ENCODE results near the gene PCARE.

Gene PCARE

DNA sequence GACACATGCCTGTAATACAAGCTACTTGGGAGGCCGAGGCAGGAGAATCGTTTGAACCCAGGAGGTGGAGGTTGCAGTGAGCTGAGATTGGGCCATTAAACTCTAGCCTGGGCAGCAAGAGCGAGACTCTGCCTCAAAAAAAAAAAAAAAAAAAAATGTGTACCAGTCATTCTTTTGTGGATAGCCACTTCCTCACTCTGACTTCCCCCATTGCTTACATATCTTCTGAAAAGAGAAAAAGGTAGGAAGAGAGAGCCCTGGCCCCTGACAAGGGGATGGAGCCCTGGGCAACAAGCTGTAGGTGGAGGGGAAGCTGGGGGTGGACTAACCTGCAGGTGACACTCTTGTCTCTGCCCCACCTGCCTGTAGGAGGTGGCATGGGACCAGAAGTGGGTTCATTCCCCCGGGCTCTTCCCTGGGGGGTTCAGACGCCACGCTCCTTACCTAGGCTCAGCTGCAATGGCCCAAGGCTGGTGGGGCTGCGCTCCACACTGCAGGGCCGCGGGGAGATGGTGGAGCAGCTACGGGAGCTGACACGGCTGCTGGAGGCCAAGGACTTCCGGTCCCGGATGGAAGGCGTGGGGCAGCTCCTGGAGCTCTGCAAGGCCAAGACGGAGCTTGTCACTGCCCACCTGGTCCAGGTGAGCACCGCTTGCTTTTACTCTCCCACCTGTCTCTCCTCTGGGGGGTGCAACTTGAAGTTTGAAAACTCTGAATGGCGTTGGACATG is 39.1 kb downstream of the PCARE start:
- DNase-seq (ENCODE audit: low read depth) = no peak

DNA sequence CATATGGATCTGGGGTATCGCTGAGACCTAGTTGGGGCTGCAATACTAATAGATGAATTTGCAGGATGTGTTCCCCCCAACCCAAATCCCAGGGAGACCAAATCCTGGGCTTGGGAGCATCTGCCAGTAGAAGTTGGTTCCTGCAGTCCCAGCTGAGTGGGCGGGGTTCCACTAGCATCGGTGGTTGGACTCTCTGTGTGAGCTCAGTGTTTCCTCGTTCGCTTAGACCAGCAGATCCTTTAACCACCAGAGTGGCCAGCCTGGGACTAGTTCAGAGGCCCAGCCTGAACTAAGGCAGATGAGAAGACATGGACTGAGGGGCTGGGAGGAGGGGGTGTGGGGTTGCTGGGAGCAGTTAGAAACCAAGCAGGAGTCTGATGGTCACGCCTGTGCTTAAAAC is 40.7 kb downstream of the PCARE start:
- DNase-seq (ENCODE audit: low read depth) = no peak

DNA sequence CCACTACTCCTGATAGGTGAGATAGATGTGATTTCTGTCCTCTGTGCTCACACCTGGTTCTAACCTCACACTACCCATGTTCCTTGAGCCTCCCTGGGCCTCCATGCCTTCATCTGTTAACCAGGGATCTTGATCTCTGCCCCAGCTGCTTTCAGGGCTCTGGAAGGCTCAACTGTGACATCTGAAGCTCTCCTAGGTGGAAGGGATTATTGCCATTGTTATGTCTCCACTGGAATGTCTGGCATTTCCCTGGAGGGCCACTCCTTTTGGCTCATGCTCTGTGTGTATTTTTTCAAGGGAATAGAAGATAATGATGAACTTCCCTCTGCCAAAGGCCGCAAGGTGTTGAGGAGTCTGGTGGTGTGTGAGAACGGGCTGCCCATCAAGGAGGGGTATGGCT is 41.2 kb downstream of the PCARE start:
- DNase-seq (ENCODE audit: low read depth) = no peak

DNA sequence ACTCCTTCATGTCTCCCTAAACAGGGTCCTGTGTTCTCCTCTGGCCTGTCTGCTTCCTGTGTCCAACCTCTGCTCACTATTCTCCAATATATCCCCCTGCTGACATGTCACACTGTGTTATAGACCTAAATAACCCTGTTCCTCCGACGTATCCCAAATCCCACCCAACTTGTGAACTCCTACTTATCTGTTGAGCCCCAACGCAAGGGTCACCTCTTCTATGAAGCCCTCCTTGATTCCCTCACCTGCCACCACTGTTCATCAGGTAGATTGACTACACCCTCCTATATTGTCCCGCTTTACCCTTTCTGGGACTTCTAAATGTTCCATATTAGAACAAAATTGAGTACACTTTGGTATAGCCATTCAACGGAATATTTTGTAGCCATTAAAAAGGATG is 42.1 kb downstream of the PCARE start:
- no peak for DNase-seq (ENCODE audit: low read depth)

DNA sequence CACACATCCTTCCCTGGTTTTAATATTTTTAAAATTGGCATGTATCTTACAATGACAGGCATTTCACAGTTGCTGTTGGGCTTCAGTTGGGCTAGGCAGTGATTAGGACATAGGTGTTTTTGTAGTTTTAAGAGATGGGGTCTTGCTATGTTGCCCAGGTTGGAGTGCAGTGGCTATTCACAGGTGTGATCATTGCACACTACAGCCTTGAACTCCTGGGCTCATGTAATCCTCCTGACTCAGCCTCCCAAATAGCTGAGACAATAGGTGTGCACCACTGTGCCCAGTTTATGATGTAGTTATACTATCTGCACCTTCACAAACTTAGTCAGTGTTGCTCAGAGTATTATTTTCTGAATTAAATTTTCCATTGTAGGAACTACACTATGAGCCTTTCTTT is 43.3 kb downstream of the PCARE start:
- no peak for DNase-seq (ENCODE audit: low read depth)

DNA sequence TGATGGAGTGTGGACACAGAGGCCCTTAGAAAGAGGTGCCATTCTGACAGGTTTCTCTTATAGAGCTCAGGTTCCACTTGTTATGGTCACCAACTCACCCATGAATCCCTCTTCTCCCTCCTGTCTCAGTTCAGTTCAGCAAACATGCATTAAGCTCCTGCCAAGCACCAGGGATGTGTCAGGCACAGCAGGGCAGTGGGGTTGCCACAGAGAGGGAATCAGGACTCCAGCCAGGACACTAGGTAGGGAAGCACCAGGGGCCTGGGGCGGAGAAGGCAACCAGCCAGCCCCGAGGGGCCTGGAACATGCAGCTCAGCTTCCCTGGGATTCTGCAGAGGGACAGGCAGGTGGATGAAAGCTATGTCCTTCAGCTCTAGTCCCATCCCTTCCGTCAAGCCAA is 48.6 kb downstream of the PCARE start:
- DNase-seq (ENCODE audit: low read depth) = no peak

DNA sequence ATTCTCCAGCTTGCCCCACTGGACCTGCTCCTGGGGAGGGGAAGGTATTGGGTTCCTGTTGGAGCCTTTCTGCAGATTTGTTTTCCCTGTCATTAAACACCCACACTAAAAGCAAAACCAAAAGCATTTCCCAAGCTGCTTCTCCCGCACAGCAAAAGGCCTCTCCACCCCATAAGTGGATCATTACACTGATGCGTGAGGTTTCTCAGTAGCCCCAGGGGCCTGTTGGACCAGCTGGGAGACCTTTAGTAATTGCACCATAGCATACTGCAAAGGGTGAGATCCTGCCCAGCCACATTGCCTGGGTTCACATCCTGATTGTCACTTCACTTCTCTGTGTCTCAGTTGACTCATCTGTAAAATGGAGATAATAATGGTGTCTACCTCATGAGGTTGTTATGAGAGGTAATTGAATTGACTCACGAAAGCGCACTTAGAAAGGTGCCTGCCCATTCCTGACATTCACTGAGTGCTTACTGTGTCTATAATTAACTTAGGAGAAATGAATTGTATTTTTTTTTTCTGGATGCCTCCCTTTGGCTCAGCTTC is 49.4 kb downstream of the PCARE start:
- DNase-seq (ENCODE audit: low read depth) = no peak

DNA sequence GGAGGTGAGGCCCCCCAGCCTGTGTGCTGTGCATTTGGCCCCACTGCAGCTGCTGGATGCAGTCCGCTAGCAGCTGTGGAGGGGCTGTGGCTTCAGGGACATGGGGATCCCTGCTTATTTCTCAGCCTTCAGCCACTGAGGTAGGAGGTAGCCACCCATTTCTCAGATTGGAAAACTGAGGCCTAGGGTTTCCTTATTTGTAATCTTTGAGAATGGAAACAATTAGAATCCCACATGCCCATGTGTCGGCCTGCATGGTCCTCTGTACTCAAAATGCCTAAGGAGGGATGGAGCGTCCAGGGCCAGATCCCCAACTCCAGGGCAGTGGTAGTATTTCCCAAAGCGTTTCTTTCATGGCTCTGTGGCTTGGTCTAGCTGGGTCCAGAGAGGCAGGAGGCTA is 51.1 kb downstream of the PCARE start:
- no peak for DNase-seq (ENCODE audit: low read depth)

DNA sequence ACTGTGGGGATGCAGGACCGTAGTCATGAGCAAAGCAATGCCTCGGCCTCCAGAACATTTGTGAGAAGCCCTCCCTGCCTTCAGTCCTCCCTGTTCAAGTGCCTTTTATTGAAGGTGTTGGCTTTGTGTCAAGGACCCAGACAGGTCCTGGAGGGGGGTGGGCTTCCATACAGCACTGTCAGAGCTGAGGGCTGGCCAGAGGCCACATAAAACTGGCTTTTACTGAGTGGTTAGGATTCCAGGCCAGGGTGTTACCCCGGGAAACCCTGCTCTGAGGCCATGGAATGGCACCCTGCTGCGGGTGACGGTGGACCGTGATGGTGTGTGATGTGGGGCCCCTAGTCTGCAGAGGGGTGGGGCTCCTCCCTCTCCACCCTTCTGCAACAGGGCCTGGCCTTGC is 51.6 kb downstream of the PCARE start:
- no peak for DNase-seq (ENCODE audit: low read depth)

DNA sequence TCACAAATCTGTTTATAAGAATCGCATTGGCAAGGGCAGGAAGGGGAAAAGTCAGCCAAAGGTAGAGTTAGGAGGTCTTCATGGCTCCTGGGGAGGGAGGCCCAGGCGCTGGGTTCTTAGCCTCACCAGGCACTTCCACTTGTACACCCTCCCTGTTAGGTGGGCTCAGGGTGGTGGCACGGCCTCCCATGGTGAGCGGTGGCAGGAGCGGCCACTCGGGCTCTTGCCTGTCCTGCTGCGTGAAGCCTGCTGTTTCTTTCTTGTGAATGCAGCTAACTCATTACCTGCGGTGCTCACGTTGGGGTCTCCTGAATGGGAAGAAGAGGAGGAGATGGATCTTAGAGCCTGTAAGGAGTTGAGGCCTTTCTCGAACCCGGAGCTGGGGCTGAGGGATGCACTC is 52.4 kb downstream of the PCARE start:
- no peak for DNase-seq (ENCODE audit: low read depth)

DNA sequence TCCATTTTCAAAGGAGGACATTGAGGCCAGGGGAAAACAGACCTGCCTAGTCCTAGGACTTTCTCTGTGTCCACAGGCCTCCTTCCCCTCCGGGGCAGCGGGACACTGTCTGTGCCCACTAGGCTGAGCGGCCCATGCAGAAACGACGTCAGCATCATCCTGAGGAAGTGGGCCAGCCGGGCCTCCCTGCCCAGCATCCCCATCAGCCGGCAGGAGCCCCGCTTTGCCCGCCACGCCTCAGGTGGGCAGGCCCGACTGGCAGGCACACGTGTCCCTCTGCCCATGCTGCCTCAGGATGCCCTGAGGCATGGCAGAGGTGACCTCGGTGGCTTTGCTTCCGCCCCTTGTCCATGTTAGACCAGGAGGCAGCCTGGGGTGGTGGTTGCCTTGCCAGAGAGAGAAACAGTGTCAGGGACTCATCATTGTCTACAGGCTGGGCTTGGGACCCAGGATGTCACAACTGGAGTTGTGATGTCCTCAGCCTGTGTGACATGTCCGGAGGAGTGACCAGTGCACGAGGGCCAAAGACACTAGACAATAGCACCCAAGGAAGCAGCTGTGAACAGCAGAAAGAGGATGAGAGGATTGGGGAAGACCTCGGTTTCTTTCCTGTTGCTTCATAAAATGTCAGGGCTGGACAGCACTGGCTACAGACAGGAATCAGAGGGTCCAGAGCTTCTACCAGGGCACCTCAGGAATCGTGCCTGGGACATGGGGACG is 56.4 kb downstream of the PCARE start:
- no peak for DNase-seq (ENCODE audit: low read depth)

DNA sequence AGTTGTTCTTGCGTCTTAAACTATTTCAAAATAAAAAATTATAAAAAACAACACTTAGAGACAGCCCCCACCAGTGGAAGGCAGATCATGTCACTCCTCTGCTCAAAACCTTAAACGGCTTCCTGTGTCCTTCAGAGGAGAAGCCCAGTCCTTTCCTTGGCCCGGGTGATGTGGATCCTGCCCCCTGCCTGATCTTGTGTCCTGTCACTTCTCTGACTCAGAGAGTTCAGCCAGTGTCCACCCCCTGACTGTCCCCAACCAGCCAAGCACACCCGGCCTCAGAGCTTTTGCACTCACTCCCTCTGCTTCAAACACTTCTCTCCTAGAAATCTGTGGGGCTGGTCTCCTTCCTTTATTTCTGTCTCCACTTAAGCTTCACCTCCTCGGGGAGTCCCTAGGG is 57.8 kb downstream of the PCARE start:
- no peak for DNase-seq (ENCODE audit: low read depth)

DNA sequence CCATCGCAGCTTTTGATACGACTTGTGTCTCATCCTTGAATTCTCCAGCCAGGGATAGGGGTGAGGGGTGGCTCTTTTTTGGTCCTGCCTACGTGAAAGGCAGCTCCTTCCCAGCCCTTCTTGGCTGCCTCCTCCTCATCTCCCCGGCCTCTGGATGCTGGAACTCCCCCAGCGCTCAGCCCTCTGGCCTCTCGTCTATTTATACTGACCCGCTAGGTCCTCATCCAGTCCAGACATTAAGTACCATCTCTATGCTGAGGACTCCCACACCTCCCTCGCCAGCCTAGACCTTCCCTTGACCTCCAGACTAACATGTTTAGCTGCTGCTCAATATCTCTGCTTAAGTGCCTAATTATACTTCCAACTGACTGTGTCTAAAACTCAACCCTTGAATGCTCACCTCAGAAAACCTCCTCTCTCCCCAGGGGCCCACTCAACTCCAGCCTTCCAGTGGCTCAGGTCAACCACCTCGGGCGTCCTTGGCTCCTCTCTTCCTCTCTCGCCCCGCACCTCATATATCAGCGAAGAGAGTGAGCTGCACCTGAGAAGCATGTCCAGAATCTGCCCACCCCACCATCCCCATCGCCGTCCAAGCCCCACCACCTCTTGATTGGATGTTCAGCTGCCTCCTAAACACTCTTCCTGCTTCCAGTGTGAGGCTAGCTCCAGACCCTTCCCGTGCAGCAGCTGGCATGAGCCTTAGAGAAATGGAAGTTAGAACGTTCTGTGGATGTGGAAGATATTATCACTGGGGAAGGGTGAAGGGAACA is 58.4 kb downstream of the PCARE start:
- DNase-seq (ENCODE audit: low read depth) = no peak

DNA sequence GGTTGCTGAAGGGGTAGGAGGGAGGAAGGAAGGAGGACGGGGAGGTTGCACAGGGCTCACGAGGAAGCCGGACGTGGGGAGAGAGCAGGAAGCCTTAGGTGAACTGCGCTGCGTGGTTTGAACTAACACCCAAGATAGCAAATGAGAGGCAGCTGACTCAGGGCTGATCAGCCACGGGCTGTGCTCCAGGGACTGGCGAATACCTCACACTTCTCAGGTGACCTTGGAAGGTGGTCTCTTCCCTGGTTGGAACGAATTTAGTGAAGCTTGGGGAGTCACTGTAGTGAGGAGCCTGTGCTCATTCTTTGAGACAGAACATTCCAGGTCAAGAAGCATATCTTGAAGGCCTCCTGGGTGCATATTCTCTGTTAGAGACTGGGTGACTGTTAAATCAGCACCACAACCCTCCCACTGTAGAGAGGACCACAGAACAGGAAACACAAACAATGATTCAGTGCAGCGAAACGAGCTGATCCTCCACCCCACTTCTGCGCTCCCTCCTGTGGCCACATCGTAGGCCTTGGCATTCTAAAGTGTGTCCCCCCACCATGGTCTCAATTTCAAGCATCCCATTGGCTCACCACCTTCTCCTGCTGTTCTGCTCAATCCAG is 59.4 kb downstream of the PCARE start:
- DNase-seq (ENCODE audit: low read depth) = peak; percentile 23

DNA sequence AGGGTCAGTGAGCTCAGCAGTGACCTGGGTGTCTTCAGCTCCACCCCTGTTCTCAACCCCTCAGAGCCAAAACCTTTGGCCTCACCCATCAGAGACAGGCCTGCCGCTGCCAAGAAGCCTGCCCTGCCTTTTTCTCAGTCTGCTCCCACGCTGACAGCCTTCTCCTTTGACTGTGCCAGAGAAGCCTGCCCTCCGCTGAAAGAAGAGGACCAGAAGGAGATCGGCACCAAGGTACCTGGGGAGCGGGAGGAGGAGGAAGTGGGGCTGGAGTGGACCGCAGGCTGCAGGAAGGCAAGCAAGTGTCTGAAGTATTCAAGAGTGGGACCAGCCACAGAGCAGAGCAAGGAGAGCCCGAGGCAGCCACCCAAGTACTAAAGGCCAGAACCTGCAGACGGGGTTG is 60.0 kb downstream of the PCARE start:
- no peak for DNase-seq (ENCODE audit: low read depth)

DNA sequence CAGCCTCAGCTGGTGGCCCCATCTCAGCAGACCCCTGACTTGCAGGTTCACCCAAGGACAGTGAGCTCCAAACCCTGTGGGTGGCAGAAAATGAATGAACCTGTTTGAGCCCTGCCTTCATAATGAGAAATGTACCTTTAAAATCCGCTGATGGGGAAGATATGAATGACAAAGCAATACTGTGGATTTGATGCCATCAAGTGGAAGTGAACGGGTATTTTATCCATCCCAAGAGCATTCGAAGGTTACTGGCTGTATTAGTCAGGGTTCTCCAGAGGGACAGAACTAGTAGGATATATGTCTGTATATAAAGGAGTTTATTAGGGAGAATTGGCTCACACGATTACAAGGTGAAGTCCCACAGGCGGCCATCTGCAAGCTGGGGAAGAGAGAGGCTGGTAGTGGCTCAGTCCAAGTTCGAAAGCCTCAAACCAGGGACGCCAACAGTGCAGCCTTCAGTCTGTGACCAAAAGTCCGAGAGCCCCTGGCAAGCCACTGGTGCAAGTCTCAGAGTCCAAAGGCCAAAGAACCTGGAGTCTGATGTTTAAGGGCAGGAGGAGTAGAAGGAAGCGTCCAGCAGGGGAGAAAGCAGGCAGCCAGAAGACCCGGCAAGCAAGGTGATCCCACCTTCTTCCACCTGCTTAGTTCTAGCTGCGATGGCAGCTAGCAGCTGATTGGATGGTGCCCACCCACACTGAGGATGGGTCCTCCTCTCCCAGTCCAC is 61.1 kb downstream of the PCARE start:
- DNase-seq (ENCODE audit: low read depth) = no peak

DNA sequence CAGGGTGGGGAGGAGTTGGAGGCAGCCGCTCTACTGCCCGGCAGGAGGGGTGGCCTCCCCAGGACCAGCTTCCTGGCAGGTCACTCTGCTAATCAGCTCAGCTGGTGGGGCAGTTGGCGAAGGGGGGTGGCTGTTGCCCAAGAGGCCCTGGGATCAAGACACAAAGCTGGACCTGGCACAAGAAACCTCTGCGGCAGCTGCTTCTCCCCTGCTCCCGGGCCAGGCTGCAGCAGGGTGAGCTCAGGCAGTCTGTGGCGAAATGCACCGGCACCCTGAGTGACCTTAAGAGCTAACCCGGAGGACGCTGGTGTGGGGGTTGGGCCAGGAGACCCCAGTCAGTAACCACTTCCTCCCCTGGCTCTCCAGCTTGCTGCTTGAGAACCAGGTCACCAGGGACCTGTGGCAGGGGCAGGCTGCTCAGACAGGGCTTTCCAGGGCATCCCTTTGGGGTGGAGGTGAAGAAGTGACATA is 62.1 kb downstream of the PCARE start:
- no peak for DNase-seq (ENCODE audit: low read depth)
